IMR-90 (cell line): Measurements from ENCODE around the gene EIF6.
"Not testable (repeated sequence)": the region's sequence is repeated elsewhere in the genome, so short reads cannot be mapped to it uniquely, and the experiment has no call there.

Source experiments
- BHLHE40 ChIP-seq: fragments of 150-350 bp; IDR thresholded peaks from 2 replicates; pipeline ENCODE4 v1.6.1; 2016; ENCODE audit warnings: mild to moderate bottlenecking, low read depth, low read length
- CEBPB ChIP-seq: IDR thresholded peaks from 2 replicates; pipeline ENCODE4 v1.6.1; 2012; ENCODE audit warnings: low read depth, low read length, improper control_type of control experiment
- CHD1 ChIP-seq: IDR thresholded peaks from 2 replicates; pipeline ENCODE4 v1.6.1; 2012; ENCODE audit warnings: low read depth, low read length, improper control_type of control experiment
- CTCF ChIP-seq: conservative IDR thresholded peaks from 2 replicates; pipeline ENCODE4 v1.5.1; 2012; ENCODE audit warnings: mild to moderate bottlenecking, low read depth, low read length, improper control_type of control experiment
- FOS ChIP-seq: fragments of 150-350 bp; IDR thresholded peaks from 2 replicates; pipeline ENCODE4 v1.6.1; 2016; ENCODE audit warnings: low read depth, low read length
- POLR2A ChIP-seq: IDR thresholded peaks from 2 replicates; pipeline ENCODE4 v1.6.1; 2012; ENCODE audit warnings: mild to moderate bottlenecking, low read depth, low read length
- RAD21 ChIP-seq: IDR thresholded peaks from 2 replicates; pipeline ENCODE4 v1.6.1; 2012; ENCODE audit warnings: low read length, improper control_type of control experiment
- RFX5 ChIP-seq: IDR thresholded peaks from 2 replicates; pipeline ENCODE4 v1.8.0; 2012; ENCODE audit warnings: low read depth, mild to moderate bottlenecking, low read length, moderate library complexity
- SMC3 ChIP-seq: fragments of 150-350 bp; IDR thresholded peaks from 2 replicates; pipeline ENCODE4 v1.6.1; 2016; ENCODE audit warnings: low read depth, mild to moderate bottlenecking, antibody characterized with exemption, low read length, moderate library complexity
- USF2 ChIP-seq: fragments of 150-350 bp; IDR thresholded peaks from 2 replicates; pipeline ENCODE4 v1.6.1; 2017; ENCODE audit warnings: mild to moderate bottlenecking, antibody characterized with exemption, low read length, low read depth

GRCh38 chr20:35252598-35252997, 32.0 kb downstream of the EIF6 start:
- TF ChIP-seq POLR2A, USF2, CTCF, CEBPB, FOS, SMC3, RAD21, RFX5, BHLHE40, CHD1: not testable (repeated sequence)
